HG03025 (cell line): ENCODE measurements around the gene BANF1.

ENCODE experiments used
- ATAC-seq: cut with Tn5 transposase; IDR thresholded peaks from one replicate; pipeline ENCODE4 v1.9.1; 2021; ENCODE audit warnings: mild to moderate bottlenecking, moderate library complexity; ENCODE audit not compliant: unreplicated experiment, low FRiP score

The BANF1 gene, protein sequence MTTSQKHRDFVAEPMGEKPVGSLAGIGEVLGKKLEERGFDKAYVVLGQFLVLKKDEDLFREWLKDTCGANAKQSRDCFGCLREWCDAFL

DNA sequence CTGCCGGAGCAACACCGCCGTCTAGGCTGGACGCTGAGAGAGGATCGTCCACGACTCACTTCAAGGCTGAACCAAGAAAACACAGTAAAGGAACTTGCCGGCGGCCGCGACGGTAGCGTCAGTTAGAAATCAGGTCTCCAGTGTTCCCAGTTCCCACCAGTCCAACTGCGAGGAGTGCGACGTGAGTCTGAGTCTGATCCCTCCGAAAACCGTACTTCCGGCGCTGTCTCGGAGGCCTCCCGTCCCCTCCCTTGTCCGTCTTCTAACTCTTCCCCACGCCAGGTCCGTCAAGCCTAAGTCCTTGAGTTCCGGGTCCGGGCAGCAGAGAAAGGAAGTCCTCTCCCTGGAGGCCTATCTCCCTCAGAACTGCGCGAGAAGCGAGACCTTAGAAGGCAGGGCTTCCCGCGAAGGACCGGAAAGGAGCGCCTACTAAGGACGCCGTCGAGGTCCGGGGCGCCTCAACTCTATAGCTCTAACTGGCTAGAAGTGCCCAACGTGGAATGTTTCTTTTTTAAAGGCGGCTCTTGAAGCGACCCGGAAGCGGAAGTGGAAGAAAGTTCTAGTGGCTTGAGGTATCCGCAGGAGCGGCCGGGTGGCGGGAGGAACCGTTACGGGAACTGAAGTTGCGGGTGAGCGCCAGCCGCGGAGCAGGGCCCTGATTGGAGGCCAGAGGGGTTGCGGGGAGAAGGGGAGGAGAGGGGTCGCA is at the start of gene BANF1, which contains the start of gene EIF1AD:
Gene BANF1, plus strand, starts transcription at position 562 of the 706 bp plus-strand sequence. CDS start 748 bp downstream, outside the sequence.
Gene EIF1AD, minus strand, starts transcription at position 216 of the 706 bp plus-strand sequence. CDS start 1,768 bp downstream, outside the sequence.
- peak; percentile 70 for ATAC-seq

DNA sequence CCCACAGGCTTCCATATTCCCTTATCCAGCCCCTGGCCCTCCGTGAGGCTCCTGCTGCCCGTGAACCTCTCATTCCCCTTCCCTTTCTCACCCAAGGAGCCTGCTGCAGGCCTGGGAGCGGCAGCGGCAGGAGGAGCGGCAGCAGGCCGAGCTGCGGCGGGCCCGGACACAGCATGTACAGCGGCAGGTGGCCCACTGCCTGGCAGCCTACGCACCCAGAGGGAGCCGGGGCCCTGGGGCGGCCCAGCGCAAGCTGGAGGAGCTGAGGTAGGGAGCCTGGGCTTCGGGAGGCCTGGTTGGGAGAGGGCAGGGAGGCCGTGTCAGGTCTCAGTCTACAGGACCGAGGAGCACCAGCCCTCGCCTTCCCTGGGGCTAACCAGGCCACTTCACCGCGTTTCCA is 48.8 kb upstream of the BANF1 start:
- no peak for ATAC-seq

DNA sequence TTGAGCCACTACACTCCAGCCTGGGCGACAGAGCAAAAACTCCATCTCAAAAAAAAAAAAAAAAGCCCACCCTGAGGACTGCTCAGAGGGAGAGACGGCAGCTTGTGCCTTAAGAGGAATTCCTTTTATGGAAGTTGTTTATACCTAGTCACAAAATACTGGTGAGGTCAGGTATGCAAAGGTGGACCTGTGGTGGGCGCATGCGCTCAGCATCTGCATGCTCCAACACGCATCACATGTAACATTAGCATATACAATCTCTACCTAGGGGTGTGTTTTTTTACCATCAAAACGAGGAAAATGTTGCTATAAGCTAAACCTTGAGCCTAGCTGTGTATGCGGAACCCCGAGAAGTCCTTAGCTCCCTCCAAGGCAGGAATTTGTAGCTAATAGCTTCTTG is 47.5 kb upstream of the BANF1 start:
- ATAC-seq, result no peak

DNA sequence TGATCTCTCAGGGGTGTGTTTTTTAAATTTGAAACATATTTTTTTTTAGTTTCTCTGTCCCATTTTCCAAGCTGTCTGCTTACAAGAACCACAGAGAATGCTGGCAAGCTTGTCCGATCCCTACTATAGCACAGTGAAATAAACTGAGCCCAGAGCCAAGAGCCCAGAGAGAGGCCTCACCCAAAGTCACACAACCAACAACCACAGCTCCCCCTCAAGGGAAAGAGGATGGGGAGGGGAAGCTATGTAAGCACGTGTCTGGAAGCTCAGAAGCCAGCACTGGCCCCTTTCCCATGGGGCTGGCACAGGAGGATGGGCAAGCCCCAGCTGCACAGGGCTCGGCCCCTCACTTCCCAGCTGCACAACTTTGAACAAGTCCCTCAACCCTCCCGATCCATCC is 44.0 kb upstream of the BANF1 start:
- no peak for ATAC-seq

DNA sequence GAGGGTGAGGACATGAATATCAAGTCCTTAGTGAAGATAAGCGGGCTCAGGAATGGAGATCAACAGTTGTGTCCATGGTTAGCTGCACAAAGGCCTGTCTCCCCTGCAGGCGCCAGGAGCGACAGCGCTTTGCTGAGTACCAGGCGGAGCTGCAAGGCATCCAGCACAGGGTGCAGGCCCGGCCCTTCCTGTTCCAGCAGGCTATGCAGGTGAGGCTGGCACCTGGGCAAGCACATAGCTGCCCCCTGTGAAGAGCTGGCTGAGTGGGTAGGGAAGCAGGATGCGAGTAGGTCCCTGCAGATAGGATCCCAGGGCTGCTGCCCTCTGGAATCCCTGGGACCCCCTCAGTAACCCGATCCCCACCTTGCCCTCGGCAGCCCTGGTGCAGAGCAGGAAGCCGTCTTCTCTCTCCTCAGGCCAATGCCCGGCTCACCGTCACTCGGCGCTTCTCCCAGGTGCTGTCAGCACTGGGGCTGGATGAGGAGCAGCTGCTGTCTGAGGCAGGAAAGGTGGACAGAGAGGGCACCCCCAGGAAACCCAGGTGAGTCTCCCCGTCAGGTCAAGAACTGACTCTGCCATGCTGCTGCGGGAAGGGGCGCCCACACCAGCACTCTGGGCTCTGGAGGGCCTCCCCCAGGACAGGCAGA is 43.4 kb upstream of the BANF1 start:
- ATAC-seq, result no peak

DNA sequence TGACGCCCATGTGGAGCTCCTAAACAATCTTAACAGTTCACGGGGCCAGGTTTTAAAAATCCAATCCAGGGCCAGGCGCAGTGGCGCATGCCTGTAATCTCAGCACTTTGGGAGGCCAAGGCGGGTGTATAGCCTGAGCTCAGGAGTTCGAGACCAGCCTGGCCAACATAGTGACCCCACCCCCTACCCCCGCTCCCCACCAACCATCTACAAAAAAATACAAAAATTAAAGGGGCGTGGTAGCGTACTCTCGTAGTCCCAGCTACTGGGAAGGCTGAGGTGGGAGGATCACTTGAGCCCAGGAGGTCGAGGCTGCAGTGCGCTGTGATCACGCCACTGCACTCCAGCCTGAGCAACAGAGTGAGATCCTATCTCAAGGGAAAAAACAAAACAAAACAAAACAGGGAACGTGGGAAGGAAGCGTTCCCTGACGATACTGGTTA is 41.5 kb upstream of the BANF1 start:
- no peak for ATAC-seq

DNA sequence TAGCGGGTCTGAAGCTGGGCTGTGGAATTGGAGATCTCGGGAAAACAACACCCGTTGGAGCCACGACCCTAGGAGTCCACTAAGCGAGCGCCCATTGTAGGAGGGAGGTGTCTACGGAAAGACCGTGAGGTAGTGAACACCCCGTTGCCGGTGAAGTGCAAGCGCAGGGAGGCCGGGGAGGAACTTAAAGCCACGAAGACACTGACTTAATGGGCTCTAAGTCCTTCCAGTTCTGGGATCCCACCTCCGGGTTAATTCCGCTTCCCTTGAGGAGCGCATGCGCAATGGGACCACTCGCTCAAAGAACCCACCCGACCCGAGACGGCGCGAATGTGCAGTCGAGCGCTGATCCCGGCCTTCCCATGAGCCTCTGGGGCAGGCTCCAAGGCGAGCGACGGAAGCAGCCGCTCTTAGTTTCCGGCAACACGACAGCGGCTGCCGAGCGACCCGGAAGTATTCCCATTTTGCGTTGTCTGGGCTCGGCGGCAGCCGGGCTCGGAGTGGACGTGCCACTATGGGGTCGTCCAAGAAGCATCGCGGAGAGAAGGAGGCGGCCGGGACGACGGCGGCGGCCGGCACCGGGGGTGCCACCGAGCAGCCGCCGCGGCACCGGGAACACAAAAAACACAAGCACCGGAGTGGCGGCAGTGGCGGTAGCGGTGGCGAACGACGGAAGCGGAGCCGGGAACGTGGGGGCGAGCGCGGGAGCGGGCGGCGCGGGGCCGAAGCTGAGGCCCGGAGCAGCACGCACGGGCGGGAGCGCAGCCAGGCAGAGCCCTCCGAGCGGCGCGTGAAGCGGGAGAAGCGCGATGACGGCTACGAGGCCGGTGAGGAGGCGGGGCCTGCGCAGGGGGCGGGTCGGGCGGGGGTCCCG is 40.8 kb upstream of the BANF1 start, which contains the start of gene SART1:
Gene SART1, plus strand, starts transcription at position 468 of the 874 bp plus-strand sequence. Its CDS starts 47 bp downstream, at position 515.
- peak; percentile 85 for ATAC-seq

DNA sequence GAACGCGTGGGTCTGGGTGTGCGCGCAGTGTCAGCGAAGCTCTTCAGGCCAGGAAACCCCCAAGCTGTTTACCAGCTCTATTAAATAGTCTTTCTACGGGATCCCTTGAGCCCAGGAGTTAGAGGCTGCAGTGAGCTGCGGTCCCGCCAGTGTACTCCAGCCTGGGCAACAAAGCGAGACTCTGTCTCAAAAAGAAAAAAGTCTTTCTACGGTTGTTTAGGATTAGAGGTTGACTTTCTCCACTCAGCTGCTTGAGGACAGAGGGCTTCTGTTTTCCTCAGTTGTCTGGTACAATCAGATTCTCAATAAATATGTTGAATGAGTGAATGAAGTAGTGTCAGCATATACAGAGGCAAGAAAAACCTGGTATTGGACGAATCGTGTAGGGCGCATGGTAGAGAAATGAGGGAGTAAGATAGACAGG is 40.1 kb upstream of the BANF1 start:
- ATAC-seq, result no peak

DNA sequence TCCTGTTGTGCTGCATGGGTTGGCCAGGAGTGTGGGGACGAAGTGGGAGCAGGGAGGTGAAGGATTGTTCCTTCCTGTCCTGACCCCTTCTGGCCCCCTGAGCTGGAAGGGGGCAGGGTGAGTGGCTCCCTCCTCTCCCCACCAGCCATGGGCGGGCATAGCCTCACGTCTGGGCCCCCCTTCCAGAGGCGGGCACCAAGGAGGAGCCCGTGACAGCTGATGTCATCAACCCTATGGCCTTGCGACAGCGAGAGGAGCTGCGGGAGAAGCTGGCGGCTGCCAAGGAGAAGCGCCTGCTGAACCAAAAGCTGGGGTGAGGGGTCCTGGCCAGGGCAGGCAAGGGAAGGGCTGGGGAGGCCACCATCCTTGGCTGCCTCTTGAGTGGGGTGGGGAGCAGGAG is 37.4 kb upstream of the BANF1 start:
- ATAC-seq, result no peak

DNA sequence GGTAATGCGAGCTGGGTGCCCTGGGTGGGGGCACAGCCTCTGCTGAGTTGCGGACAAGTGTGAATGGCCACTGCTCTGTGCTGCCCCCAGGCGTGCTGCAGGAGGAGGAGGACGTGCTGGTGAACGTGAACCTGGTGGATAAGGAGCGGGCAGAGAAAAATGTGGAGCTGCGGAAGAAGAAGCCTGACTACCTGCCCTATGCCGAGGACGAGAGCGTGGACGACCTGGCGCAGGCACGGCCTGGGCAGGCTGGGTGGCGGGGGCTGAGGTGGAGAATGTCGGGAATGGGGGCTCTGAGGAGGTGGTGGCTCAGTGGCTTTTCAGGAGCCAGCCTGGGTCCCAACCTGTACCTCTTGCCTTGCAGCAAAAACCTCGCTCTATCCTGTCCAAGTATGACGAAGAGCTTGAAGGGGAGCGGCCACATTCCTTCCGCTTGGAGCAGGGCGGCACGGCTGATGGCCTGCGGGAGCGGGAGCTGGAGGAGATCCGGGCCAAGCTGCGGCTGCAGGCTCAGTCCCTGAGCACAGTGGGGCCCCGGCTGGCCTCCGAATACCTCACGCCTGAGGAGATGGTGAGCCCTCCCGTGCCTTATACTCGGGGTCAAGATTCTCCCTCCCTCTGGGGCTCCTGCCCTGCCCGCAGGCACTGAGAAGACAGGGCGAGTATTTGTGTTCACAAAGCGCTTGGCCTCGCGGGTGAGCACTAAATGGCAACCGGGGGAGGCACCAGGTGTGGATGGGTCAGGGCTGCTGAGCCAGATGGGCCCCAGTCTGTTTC is 36.1 kb upstream of the BANF1 start:
- ATAC-seq, result no peak

DNA sequence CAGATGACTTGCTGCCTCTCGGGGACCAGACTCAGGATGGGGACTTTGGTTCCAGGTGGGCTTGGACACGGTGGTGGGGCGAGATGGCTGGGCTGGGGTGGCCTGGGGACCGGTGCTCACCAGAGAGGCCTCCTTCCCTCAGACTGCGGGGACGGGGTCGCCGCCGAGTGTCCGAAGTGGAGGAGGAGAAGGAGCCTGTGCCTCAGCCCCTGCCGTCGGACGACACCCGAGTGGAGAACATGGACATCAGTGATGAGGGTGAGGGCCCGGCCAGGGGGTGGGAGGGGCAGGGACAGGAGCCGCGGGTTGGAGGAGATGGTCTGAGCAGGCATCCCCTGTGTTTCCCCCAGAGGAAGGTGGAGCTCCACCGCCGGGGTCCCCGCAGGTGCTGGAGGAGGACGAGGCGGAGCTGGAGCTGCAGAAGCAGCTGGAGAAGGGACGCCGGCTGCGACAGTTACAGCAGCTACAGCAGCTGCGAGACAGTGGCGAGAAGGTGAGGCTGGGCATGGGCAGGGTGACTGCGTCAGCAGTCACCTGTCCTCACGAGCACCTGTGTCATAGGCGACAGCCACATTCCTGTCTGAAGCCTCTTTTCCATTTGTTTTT is 34.9 kb upstream of the BANF1 start:
- ATAC-seq, result no peak

DNA sequence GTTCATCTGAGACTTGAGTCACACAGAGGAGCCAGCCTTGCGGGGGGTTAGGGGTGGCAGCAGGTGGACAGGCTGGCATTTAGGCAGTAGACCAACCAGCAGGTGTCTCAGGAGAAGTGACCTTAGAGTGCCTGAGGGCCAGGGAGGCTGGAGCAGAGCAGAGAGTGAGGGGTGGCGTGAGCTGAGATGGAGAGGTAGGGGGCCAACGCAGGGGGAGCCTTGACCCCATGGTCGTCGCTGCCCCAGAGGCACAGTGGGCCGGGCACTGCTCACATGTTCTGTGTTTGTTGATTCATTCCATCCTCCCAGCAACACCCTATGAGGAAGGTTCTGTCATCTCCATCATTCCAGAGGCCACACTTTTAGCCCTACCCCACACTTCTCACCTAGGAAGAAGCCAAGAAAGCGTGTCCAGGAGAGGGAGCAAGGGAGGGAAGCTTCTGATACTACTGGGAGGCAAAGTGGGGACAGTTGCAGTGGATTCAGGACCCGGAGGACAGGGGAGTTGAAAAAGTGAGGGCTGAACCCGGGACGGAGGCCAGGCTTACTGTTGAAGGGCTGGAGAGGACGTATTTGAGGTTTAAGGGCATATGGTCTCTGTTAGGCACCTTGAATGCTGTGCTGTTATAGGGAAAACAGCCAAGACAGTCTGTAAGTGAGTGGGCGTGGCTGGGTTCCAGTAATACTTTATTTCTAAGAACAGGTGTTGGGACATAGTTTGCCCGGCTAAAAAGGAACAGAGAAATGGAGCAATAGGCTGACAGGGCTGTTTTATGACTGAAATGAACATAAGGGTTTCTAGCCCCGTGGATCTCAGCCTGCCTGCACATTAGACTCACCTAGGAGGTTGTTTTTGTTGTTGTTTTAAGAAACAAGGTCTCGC is 33.5 kb upstream of the BANF1 start:
- ATAC-seq, result no peak

DNA sequence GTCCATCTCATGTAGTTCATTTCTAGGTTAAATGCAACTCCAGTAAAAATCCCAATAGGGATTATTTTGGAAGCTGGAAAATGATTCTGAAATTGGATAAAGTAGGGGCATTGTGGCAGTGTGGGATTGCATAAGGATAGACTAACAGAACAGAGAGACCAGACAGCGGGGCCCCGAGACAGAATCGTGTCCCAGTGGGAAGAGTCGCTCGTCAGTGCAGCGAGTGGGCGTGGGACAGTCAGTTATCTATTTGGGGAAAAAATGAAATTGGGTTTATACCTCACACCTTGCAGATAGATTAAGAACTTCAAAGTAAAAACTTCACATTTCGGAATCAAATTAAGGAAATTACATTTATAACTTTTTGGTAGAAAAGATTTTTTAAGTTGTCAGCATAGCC is 30.2 kb upstream of the BANF1 start:
- ATAC-seq, result no peak

DNA sequence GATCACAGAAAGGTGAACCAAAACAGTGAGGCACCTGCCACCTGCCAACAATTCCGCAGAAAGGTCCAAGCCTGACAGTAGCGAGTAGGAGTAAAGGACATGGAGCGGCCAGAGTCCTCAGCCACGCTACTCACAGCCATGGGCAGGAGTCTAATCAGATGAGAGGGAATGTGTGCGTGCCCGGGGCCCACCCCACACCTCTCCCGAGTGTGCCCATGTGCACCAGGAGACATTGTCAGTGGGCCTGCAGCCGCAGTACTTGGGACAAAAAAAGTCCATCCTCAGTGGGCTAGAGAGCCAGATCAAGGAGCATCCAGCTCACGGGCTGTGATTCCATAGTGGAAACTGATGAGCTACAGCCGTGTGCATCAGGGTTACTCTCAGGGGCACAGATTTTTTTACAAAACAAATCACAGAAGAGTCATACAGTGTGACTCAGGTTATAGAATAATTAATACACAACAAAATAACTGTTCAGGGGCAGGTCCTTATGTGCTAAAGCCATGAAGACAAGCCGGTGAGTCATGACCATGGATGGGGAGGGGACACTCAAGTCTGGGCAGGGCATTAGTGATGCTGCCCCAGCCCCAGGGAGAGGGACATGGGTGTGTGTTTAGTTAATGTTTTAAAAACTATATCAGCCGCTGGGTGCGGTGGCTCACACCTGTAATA is 28.7 kb upstream of the BANF1 start:
- no peak for ATAC-seq

DNA sequence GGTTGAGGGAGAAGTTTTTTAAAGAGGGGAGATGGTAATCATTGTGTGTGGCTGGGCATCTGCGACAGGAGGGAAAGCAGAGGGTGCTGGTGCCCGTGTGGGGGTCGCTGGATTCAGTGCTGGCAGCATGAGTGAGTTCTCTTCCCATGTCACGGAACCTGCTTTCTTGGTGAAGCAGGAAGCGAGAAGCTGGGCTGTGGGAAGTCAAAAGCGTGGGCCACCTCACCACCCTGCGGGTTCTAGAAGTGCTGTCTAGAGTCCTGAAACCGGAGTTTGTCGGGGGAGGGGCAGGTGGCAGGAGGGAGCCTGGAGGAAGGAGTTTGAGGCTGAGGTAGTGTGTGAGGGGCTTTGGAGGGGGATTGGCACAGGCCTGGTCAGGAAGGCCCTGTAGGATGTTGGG is 26.5 kb upstream of the BANF1 start:
- no peak for ATAC-seq

DNA sequence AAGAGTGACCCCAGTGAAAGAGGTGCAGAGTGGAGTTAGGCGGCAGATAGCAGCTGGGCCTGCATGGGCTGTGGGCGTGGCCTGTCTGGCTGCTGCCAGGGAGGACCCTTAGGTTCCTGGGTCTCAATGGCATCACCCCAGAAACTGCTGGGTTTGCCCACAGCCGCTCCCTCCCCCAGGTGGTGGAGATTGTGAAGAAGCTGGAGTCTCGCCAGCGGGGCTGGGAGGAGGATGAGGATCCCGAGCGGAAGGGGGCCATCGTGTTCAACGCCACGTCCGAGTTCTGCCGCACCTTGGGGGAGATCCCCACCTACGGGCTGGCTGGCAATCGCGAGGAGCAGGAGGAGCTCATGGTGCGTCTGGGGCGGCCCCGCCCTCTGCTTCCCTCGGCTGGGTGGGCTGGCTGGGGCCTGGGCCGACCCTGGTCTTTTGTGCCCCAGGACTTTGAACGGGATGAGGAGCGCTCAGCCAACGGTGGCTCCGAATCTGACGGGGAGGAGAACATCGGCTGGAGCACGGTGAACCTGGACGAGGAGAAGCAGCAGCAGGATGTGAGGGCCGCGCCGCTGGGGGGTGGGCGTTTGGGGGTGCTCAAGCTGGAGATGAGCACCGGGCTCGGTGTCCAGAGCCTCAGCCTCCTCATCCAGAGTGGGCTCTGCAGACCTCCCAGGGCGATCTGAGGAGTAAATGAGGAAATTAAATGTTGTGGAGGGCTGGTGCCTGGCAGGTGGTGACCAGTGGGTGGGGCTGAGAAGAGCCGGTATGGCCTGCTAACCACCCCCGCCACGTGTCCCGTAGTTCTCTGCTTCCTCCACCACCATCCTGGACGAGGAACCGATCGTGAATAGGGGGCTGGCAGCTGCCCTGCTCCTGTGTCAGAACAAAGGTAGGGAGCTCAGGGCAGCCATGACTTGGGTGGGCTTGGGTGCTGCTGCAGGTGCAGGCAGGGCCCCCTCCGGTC is 25.8 kb upstream of the BANF1 start:
- ATAC-seq, result no peak
